ENCODE results near the gene LSM5. TPM values are rescaled to one million over a fixed set of nuclear protein-coding genes. Genes with fewer than 3 reads are reported as not detected.
A peak's percentile ranks its signal among the peaks of the same experiment; 100 is the strongest.

LSM5 gene
- total RNA-seq, 1 donor from 2014 or later, result 28.6 TPM

GRCh38 chr7:32462977-32463376, 27.2 kb downstream of the LSM5 start:
- peak; percentile 6 for DNase-seq (ENCODE audit: low spot score)

DNA sequence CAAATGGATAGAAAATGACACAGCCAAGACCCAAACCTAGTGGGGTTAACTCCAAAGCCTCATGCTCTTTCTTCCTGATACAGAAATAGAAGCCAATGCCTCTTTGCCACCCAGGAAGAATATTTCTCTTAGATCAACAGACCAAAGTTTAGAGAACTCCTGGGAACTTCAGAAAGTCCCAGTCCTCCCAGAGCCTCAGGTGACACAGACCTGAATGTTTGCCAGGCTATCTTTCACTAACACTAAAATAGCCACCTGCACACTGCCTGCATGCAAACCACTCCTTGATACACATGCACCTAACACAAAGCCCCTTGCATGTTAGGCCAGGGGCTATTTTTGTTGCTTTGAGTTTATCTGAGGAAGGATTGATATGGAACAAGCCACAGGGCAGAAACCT, 27.7 kb downstream of the LSM5 start:
- no peak for DNase-seq (ENCODE audit: low spot score)

DNA sequence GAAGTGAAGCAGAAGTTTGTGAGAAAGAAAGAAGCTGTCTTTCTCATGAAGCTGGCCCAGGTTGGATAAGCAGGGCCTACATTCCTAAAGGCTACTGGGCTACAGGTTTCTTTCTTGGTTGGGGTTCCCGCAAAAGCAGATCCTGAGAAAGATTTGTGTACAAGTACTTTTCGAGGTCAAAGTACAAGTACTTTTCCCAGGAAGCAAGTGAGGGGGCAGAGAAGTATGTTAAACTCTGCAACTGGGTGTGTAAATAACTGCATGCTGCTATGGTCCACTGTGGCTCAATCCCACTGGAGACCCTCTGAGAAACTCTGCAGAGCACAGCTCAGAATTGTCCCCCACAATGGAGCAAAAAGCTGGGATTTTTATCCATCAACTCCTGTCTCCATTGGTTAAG, 28.7 kb downstream of the LSM5 start:
- no peak for DNase-seq (ENCODE audit: low spot score)

GRCh38 chr7:32459788-32460187, 30.4 kb downstream of the LSM5 start:
- no peak for DNase-seq (ENCODE audit: low spot score)

GRCh38 chr7:32458025-32458424, 32.2 kb downstream of the LSM5 start:
- DNase-seq (ENCODE audit: low spot score), result no peak

GRCh38 chr7:32453341-32454011, 36.7 kb downstream of the LSM5 start:
- DNase-seq (ENCODE audit: low spot score), result no peak

GRCh38 chr7:32447218-32447617, 43.0 kb downstream of the LSM5 start:
- no peak for DNase-seq (ENCODE audit: low spot score)

DNA sequence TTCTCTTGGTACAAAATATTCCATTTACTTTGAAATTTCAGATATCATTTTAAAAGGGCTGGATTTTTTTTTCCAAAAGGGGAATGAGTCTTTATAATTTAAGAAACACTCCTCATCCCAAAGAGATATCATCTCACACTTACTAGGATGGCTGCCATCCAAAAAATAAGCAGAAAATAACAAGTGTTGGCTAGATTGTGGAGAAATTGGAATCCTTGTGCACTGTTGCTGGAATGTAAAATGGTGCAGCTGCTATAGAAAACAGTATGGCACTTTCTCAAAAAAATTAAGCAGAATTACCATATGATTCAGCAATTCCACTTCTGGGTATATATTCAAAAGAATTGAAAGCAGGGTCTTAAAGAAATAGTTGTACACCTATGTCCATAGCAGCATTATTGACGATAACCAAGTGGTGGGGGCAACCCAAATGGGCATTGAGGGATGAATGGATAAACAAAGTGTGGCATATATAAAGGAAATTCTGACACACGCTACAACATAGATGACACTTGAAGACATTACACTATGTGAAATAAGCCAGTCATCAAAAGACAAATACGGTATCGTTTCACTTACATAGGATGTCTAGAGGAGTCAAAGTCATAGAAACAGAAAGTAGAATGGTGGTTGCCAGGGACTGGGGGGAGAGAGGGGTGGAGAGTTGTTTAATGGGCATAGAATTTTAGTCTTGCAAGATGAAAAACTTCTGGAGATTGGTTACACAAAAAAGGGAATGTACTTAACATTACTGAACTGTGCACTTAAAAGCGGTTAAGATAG, 53.8 kb downstream of the LSM5 start:
- no peak for DNase-seq (ENCODE audit: low spot score)

Other genes starting within 250 kb of the LSM5 start
- 19.0 TPM for gene AVL9, start 5.1 kb upstream of the LSM5 start, total RNA-seq (ENCODE audit: insufficient read depth, low replicate concordance)